ENCODE results near the gene ENAM. TPM values are rescaled to one million over a fixed set of nuclear protein-coding genes. Genes with fewer than 3 reads are reported as not detected.

ENAM gene
- total and polyA plus RNA-seq, 2 of the 8 experiments (the other 6 are each of a cell fraction or from before 2014, with no cell fraction given), result not detected

DNA sequence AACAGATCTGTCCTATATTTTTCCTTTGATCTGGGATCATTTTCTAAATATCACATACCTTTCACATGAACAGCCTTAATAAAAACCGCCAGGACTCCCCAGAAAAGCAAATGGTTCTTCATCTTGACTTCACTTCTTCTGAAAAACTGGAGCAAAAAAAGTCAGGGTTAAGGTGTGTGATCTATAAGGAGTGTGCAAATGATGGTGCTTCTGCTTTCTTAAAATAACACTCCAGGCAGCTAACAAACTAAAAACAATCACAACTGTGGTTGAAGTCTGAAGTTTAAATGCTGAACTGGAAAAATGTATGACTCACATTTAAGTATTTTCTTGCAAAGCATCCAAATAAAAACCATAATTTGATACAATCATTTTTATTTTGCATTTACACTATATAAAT is 37.8 kb downstream of the ENAM start, which contains the start of gene JCHAIN (continued):
- TF ChIP-seq RBBP5 (IDR thresholded peaks at IDR 0.05; ENCODE audit: borderline replicate concordance, low read depth, low read length) (no peak), RAD21 (IDR thresholded peaks at IDR 0.05 in 1 of 2, conservative IDR thresholded peaks at IDR 0.05 in 1 of 2; ENCODE audit: low read depth in 2 of 2, low read length in 2 of 2) (no peak)

Measured in H1 (cell line).